IMR-90 (cell line): Measurements from ENCODE around the gene ACTR10. TPM values are rescaled to one million over a fixed set of nuclear protein-coding genes. Genes with fewer than 3 reads are reported as not detected.

Experiments used
- ATAC-seq: fragments of 200-7000 bp; cut with Tn5 transposase; 2 replicates; pipeline ENCODE4 v1.9.1; 2020; ENCODE audit warnings: low read depth, mild to moderate bottlenecking, moderate library complexity
- BruUV-seq: library from RNA; stranded (reverse); fragments of 400-500 nt; replicated peaks from 2 replicates; lab custom pipeline; 2021; lab: Mats Ljungman, UMichigan
- CTCF ChIA-PET: fragments of 300-600 bp; formaldehyde crosslinking; extraction: SDS; loops from one replicate; lab custom pipeline; 2021; ENCODE audit warnings: antibody characterized with exemption; lab: Yijun Ruan, JAX
- POLR2A ChIA-PET: fragments of 300-600 bp; sonication (Branson Sonifier 250); formaldehyde crosslinking; loops from one replicate; lab custom pipeline; 2022; ENCODE audit warnings: antibody characterized with exemption; ENCODE audit not compliant: unreplicated experiment; lab: Charles Lee
- DNase-seq: peaks from one replicate; pipeline ENCODE4 v3.0.0; 2013
- H2AFZ ChIP-seq: replicated peaks from 2 replicates; pipeline ENCODE3; 2013; ENCODE audit warnings: low read length, mild to moderate bottlenecking; ENCODE audit not compliant: poor library complexity
- H2AK5ac ChIP-seq: 2 replicates; pipeline ENCODE4 v1.6.1; 2013; ENCODE audit warnings: low read depth, low read length, inconsistent platforms
- H2AK9ac ChIP-seq: replicated peaks from 2 replicates; pipeline ENCODE3; 2013; ENCODE audit warnings: mild to moderate bottlenecking, low read depth, low read length, moderate library complexity; ENCODE audit not compliant: poor library complexity
- H2BK120ac ChIP-seq: 2 replicates; pipeline ENCODE4 v1.6.1; 2013; ENCODE audit warnings: low read depth, low read length, inconsistent platforms
- H2BK15ac ChIP-seq: 3 replicates; pipeline ENCODE4 v1.6.1; 2013; ENCODE audit warnings: low read depth, low read length, inconsistent platforms
- H2BK20ac ChIP-seq: 2 replicates; pipeline ENCODE4 v1.6.1; 2013; ENCODE audit warnings: low read depth, mild to moderate bottlenecking, inconsistent platforms, low read length, moderate library complexity
- H2BK5ac ChIP-seq: 2 replicates; pipeline ENCODE4 v1.6.1; 2013; ENCODE audit warnings: mild to moderate bottlenecking, low read depth, low read length, inconsistent platforms; ENCODE audit not compliant: poor library complexity, severe bottlenecking
- H3K14ac ChIP-seq: replicated peaks from 2 replicates; pipeline ENCODE4 v1.6.1; 2013; ENCODE audit warnings: low read depth, low read length, inconsistent platforms
- H3K18ac ChIP-seq: 2 replicates; pipeline ENCODE4 v1.6.1; 2013; ENCODE audit warnings: low read depth, low read length, control low read depth
- H3K23ac ChIP-seq: 2 replicates; pipeline ENCODE4 v1.6.1; 2013; ENCODE audit warnings: low read depth, low read length, inconsistent platforms
- H3K27ac ChIP-seq: 2 replicates; pipeline ENCODE4 v1.5.1; 2013; ENCODE audit warnings: mild to moderate bottlenecking, control low read depth, low read length; ENCODE audit not compliant: insufficient read depth
- H3K27me3 ChIP-seq: 2 replicates; pipeline ENCODE4 v1.6.1; 2013; ENCODE audit warnings: low read length; ENCODE audit not compliant: control insufficient read depth, insufficient read depth
- H3K36me3 ChIP-seq: 2 replicates; pipeline ENCODE4 v1.6.1; 2013; ENCODE audit warnings: low read length, mixed read lengths; ENCODE audit not compliant: control insufficient read depth, insufficient read depth
- H3K4ac ChIP-seq: 2 replicates; pipeline ENCODE4 v1.6.1; 2013; ENCODE audit warnings: low read depth, low read length, inconsistent platforms
- H3K4me1 ChIP-seq: 2 replicates; pipeline ENCODE4 v1.6.1; 2013; ENCODE audit warnings: low read length, mixed read lengths; ENCODE audit not compliant: control insufficient read depth, insufficient read depth
- H3K4me2 ChIP-seq: 2 replicates; pipeline ENCODE4 v1.6.1; 2013; ENCODE audit warnings: low read depth, mild to moderate bottlenecking, control low read depth, low read length, moderate library complexity
- H3K4me3 ChIP-seq: 2 replicates; pipeline ENCODE4 v1.5.1; 2013; ENCODE audit warnings: low read depth, mild to moderate bottlenecking, control low read depth, low read length, moderate library complexity; ENCODE audit not compliant: insufficient read depth
- H3K56ac ChIP-seq: 2 replicates; pipeline ENCODE4 v1.6.1; 2013; ENCODE audit warnings: low read length, inconsistent platforms; ENCODE audit not compliant: insufficient read depth; ENCODE audit errors: extremely low read depth
- H3K79me1 ChIP-seq, 2 experiments: 2 replicates each; pipeline ENCODE4 v1.6.1; 2013; ENCODE audit warnings: low read length in 2 of 2, inconsistent platforms in 1 of 2, low read depth in 1 of 2
- H3K9ac ChIP-seq: 2 replicates; pipeline ENCODE4 v1.6.1; 2013; ENCODE audit warnings: low read depth, low read length, control low read depth
- H3K9me1 ChIP-seq: 2 replicates; pipeline ENCODE4 v1.6.1; 2013; ENCODE audit warnings: low read length, inconsistent platforms; ENCODE audit not compliant: insufficient read depth
- H3K9me3 ChIP-seq: 2 replicates; pipeline ENCODE4 v1.6.1; 2013; ENCODE audit warnings: low read length; ENCODE audit not compliant: control insufficient read depth, insufficient read depth
- H4K20me1 ChIP-seq: 2 replicates; pipeline ENCODE4 v1.6.1; 2013; ENCODE audit warnings: low read length, inconsistent platforms; ENCODE audit not compliant: insufficient read depth
- H4K5ac ChIP-seq: 2 replicates; pipeline ENCODE4 v1.6.1; 2013; ENCODE audit warnings: mild to moderate bottlenecking, low read depth, low read length, control low read depth
- H4K8ac ChIP-seq, 2 experiments: 2 replicates each; pipeline ENCODE4 v1.6.1; 2013; ENCODE audit warnings: low read depth in 2 of 2, low read length in 2 of 2, control low read depth in 1 of 2, inconsistent platforms in 1 of 2
- H4K91ac ChIP-seq: 2 replicates; pipeline ENCODE4 v1.6.1; 2013; ENCODE audit warnings: low read depth, low read length, inconsistent platforms; ENCODE audit not compliant: insufficient read depth
- CHD1 ChIP-seq: IDR thresholded peaks from 2 replicates; pipeline ENCODE4 v1.6.1; 2012; ENCODE audit warnings: low read depth, low read length, improper control_type of control experiment
- MAZ ChIP-seq: IDR thresholded peaks from 2 replicates; pipeline ENCODE4 v1.6.1; 2012; ENCODE audit warnings: low read depth, mild to moderate bottlenecking, low read length, improper control_type of control experiment, moderate library complexity, borderline replicate concordance
- RCOR1 ChIP-seq: IDR thresholded peaks from 2 replicates; pipeline ENCODE4 v1.6.1; 2012; ENCODE audit warnings: mild to moderate bottlenecking, low read length, improper control_type of control experiment; ENCODE audit not compliant: insufficient replicate concordance
- WGBS, 2 experiments: methylation state at CpG; one replicate each; pipeline versions ENCODE4 v1.1.5 to v1.1.7; 2013; ENCODE audit warnings: missing lambda C conversion rate in 2 of 2; ENCODE audit not compliant: insufficient read length in 1 of 2; ENCODE audit errors: extremely low coverage in 2 of 2; 5-methylcytosine and 5-hydroxymethylcytosine counted together
- dilution Hi-C: fragments of 300-500 bp; cut with HindIII; formaldehyde crosslinking; loops from one replicate; pipeline ENCODE4 v1.14.3; 2018; ENCODE audit warnings: low sequenced_read_pairs; ENCODE audit not compliant: unreplicated experiment
- in situ Hi-C: fragments of 300-500 bp; cut with MboI; formaldehyde crosslinking; loops from 3 replicates; pipeline ENCODE4 v1.14.3; 2019; ENCODE audit warnings: low sequenced_read_pairs, inconsistent platforms, mixed read lengths
- intact Hi-C: fragments of 100-400 bp; cut with micrococcal nuclease; formaldehyde crosslinking; loops from 2 replicates; pipeline ENCODE4 v1.10.0; 2022
- polyA plus RNA-seq, 3 experiments: library from polyadenylated mRNA; depleted of rRNA; stranded (reverse); fragments of >200 nt; gene quantifications; 2 replicates each; pipeline ENCODE4 v1.2.3, GENCODE V29; 2012; ENCODE audit warnings: low replicate concordance in 1 of 3
- total RNA-seq: library from RNA; depleted of rRNA; stranded (reverse); fragments of >200 nt; gene quantifications from 2 replicates; pipeline ENCODE4 v1.2.3, GENCODE V29; 2012
- TF ChIP-seq, protein P1 (sequence below): conservative IDR thresholded peaks from 2 replicates; pipeline ENCODE4 v1.5.1; 2012; ENCODE audit warnings: mild to moderate bottlenecking, low read depth, low read length, improper control_type of control experiment

ACTR10 gene
- total and polyA plus RNA-seq, 2 of the 4 experiments (the other 2 are of a cell fraction): 71.0 to 71.7 TPM

DNA sequence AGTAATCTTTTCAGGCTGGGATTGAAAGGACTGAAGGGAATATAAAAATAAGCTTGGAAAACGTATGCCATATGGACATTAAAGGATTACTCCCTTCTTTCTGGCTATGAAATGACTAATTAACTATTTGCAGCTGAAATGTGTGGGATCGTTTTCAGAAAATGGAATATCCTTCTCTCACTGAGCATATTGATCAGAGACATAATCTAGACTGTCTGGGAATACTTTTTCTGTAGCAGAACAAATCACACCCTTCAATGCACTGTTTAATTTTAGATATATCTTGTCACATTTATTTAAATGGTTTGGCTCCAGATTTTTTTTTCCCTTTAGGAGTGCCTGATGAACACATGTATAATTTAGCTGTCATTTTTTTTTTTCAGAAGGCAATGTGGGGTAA, 10.8 kb upstream of the ACTR10 start:
- intact Hi-C loops: no loop called here
- TF ChIP-seq, protein P1, sequence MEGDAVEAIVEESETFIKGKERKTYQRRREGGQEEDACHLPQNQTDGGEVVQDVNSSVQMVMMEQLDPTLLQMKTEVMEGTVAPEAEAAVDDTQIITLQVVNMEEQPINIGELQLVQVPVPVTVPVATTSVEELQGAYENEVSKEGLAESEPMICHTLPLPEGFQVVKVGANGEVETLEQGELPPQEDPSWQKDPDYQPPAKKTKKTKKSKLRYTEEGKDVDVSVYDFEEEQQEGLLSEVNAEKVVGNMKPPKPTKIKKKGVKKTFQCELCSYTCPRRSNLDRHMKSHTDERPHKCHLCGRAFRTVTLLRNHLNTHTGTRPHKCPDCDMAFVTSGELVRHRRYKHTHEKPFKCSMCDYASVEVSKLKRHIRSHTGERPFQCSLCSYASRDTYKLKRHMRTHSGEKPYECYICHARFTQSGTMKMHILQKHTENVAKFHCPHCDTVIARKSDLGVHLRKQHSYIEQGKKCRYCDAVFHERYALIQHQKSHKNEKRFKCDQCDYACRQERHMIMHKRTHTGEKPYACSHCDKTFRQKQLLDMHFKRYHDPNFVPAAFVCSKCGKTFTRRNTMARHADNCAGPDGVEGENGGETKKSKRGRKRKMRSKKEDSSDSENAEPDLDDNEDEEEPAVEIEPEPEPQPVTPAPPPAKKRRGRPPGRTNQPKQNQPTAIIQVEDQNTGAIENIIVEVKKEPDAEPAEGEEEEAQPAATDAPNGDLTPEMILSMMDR: no peak
- TF ChIP-seq MAZ (no peak), RCOR1 (no peak), CHD1 (no peak)
- H3K4me3 ChIP-seq: no peak overlapping the region
- peaks cover 25% of the 10 kb centered on the region for H3K27me3 ChIP-seq
- no CpG with 5 or more reads among the region's 2 CpGs for WGBS, 2 experiments
- no peak overlapping the region for H2AK9ac ChIP-seq
- no peak overlapping the region for H3K56ac ChIP-seq
- H2AK5ac ChIP-seq: no peak overlapping the region
- H2BK20ac ChIP-seq: no peak overlapping the region
- dilution Hi-C loops: no loop called here
- no peak overlapping the region for H3K27ac ChIP-seq
- H3K18ac ChIP-seq: no peak overlapping the region
- H3K9me1 ChIP-seq: no peaks in the 10 kb centered on the region
- H2BK120ac ChIP-seq: no peak overlapping the region
- H3K4me2 ChIP-seq: no peak overlapping the region
- H3K9me3 ChIP-seq: no peaks in the 10 kb centered on the region
- H4K91ac ChIP-seq: no peak overlapping the region
- no peak for DNase-seq
- no peak overlapping the region for H3K23ac ChIP-seq
- no peaks in the 10 kb centered on the region for H3K4me1 ChIP-seq
- ChIA-PET POLR2A (no interaction called here), CTCF (no interaction called here)
- no peak overlapping the region for H3K4ac ChIP-seq
- no TSS peak for BruUV-seq
- no peak overlapping the region for H4K5ac ChIP-seq
- H2BK5ac ChIP-seq: no peak overlapping the region
- H3K79me1 ChIP-seq: no peaks in the 10 kb centered on the region
- no peak overlapping the region for H3K14ac ChIP-seq
- no peak overlapping the region for H2BK15ac ChIP-seq
- no peak overlapping the region for H3K9ac ChIP-seq
- no peak overlapping the region for H2AFZ ChIP-seq
- no peak overlapping the region for H4K8ac ChIP-seq
- H3K36me3 ChIP-seq: no peaks in the 10 kb centered on the region
- H4K20me1 ChIP-seq: no peaks in the 10 kb centered on the region
- in situ Hi-C loops: no loop called here
- ATAC-seq: no peak
